Rectal smooth muscle tissue (tissue), 1 donor: ENCODE measurements around the gene DKC1.
"Not testable (repeated sequence)": the region's sequence is repeated elsewhere in the genome, so short reads cannot be mapped to it uniquely, and the experiment has no call there.

ENCODE experiments used
- H3K27ac ChIP-seq: one replicate; pipeline ENCODE4 v1.7.0; 2013; ENCODE audit warnings: low read depth, low read length, inconsistent platforms
- H3K27me3 ChIP-seq: one replicate; pipeline ENCODE4 v1.7.0; 2013; ENCODE audit warnings: low read length; ENCODE audit not compliant: control insufficient read depth, insufficient read depth
- H3K36me3 ChIP-seq: one replicate; pipeline ENCODE4 v1.7.0; 2013; ENCODE audit warnings: low read length; ENCODE audit not compliant: control insufficient read depth, insufficient read depth
- H3K4me1 ChIP-seq: one replicate; pipeline ENCODE4 v1.7.0; 2013; ENCODE audit warnings: low read length; ENCODE audit not compliant: control insufficient read depth, insufficient read depth
- H3K4me3 ChIP-seq: one replicate; pipeline ENCODE4 v1.7.0; 2013; ENCODE audit warnings: low read length
- H3K9ac ChIP-seq: one replicate; pipeline ENCODE4 v1.7.0; 2013; ENCODE audit warnings: low read length

The DKC1 gene

DNA sequence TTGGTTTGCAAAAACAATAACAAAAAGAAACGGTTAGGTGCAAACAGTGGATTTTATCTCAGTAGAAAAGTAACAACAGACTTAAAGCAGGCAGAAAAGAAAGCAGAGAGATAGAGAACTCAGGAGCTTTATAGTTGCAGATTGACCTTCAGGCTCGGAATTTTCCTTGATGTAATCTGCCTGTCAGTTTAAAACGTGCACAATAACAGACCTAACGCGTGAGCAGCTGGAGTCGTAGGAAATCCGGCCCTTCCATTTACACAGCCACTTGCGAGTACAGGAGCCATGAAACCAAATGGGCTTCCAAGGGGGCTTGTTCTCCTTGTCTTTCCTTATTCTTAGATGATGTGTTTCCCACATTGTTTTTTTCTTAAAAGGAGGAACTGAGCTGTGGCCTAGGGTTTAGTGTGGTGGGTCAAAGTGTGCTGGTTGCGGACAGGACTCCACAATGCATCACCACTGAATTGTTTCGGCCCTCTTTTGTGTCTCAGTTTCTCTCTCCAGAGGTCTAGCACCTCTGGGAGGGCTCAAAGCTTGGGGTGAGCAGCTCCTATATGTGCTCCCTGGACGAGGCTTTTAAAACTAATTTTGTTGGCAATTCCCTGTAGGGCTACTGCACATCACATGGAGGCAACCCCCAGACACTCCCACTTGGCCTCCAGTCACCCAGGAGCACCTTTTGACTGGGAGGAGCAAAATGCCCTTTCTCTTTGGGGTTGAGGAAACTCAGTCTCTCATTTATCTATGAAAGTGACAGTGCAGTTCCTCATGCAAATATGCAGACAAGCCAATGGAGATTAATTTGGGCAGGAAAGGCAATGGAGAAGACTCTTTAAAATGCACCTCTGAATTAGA lies 56.5 kb downstream of the DKC1 start:
- no peak overlapping the region for H3K27ac ChIP-seq
- no peak overlapping the region for H3K4me3 ChIP-seq
- H3K36me3 ChIP-seq, result no peaks in the 10 kb centered on the region
- no peak overlapping the region for H3K9ac ChIP-seq
- H3K27me3 ChIP-seq, result no peaks in the 10 kb centered on the region
- H3K4me1 ChIP-seq, result no peaks in the 10 kb centered on the region

DNA sequence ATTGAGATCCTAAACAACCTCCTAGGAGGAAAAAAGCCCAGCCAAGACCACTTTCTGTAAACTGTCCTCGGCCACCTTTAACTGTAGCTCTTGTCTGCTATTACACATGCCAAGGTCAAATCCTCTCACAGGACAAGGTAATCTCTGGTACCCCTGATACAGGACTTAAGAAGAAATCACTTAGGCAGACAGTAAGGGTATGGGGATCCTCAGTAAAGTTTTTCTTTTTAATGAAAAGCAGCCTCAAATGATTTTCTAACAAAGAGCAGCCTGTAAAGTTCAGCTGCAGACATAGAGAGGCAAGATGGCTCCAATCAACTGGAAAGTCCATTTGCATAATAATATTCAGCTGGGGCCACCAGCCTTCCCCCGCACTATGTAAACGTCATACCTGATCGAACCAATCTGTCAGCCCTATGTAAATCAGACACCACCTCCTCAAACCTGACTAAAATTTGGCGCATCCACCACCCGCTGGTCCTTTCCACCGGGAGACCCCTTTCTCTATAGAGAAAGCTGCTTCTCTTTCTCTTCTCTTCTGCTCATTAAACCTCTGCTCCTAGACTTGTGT lies 57.2 kb downstream of the DKC1 start:
- no peaks in the 10 kb centered on the region for H3K4me1 ChIP-seq
- no peak overlapping the region for H3K9ac ChIP-seq
- no peak overlapping the region for H3K27ac ChIP-seq
- H3K27me3 ChIP-seq, result no peaks in the 10 kb centered on the region
- H3K4me3 ChIP-seq, result no peak overlapping the region
- H3K36me3 ChIP-seq, result no peaks in the 10 kb centered on the region

DNA sequence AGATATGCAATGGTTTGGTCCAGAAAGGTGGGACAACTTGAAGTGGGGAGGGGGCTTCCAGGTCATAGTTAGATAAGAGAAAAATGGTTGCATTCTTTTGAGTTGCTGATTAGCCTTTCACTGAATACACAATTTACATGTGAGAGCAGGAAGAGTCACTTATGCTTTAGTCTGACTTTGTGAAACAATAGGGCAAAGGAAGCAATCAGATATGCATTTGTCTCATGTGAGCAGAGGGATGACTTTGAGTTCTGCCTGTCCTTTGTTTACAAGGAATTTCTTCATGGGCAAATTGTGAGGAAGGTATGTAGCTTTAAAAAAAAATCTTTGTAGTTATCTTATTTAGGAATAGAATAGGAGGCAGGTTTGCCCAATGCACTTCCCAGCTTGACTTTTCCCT lies 58.9 kb downstream of the DKC1 start:
- H3K4me3 ChIP-seq, result no peak overlapping the region
- H3K27me3 ChIP-seq, result no peaks in the 10 kb centered on the region
- H3K27ac ChIP-seq, result no peak overlapping the region
- no peaks in the 10 kb centered on the region for H3K4me1 ChIP-seq
- no peak overlapping the region for H3K9ac ChIP-seq
- no peaks in the 10 kb centered on the region for H3K36me3 ChIP-seq

DNA sequence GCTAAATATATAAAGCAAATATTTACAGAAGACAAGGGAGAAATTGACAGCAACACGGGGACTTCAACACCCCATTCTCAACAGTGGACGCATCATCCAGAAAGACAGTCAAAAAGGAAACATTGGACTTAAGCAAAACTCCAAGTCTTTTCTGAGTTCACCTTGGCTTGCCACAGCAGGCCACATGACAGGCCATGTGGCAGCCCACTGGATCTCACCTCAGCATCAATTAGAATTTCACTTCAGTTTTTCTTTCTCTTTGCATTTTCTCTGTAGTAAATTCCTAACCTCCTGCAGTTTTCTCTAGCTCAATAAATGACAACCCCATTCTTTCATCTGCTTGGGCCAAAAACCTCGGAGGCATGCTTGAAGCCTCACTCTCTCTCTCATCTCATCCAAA lies 59.4 kb downstream of the DKC1 start:
- Histone ChIP-seq H3K4me3 (no peak overlapping the region), H3K27ac (no peak overlapping the region), H3K9ac (no peak overlapping the region), H3K4me1 (no peaks in the 10 kb centered on the region), H3K27me3 (no peaks in the 10 kb centered on the region), H3K36me3 (no peaks in the 10 kb centered on the region)

DNA sequence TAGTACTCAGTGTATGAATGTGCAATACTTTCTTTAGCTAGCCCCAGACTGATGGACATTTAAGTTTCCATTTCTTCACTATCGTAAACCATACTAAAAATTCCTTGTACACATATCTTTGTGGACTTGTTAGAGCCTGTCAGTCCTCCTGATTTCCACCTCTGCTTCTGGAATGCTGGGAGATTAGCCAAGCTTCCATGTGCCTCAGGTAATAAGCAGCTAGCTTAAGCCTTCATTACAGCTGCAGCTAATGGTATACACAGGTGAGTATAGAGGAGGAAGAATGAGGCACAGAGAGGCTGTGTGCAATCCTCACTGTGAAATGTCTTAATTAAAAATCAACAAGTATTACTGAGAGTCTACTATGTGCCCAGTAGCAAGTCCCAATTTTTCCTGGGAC lies 62.0 kb downstream of the DKC1 start:
- H3K4me1 ChIP-seq, result no peaks in the 10 kb centered on the region
- no peaks in the 10 kb centered on the region for H3K36me3 ChIP-seq
- H3K27ac ChIP-seq, result no peak overlapping the region
- no peaks in the 10 kb centered on the region for H3K27me3 ChIP-seq
- no peak overlapping the region for H3K9ac ChIP-seq
- no peak overlapping the region for H3K4me3 ChIP-seq

DNA sequence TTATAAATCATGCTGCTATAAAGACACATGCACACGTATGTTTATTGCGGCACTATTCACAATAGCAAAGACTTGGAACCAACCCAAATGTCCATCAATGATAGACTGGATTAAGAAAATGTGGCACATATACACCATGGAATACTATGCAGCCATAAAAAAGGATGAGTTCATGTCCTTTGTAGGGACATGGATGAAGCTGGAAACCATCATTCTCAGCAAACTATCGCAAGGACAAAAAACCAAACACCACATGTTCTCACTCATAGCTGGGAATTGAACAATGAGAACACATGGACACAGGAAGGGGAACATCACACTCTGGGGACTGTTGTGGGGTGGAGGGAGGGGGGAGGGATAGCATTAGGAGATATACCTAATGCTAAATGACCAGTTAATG lies 62.9 kb downstream of the DKC1 start:
- H3K27ac ChIP-seq, result not testable (repeated sequence)

More for the DNA sequence above, 62.9 kb downstream of the DKC1 start:
- not testable (repeated sequence) for H3K36me3 ChIP-seq, H3K4me3 ChIP-seq, H3K9ac ChIP-seq, H3K4me1 ChIP-seq, H3K27me3 ChIP-seq
